ENCODE measurements around the gene OLFML2A.
"Not testable (repeated sequence)": the region's sequence is repeated elsewhere in the genome, so short reads cannot be mapped to it uniquely, and the experiment has no call there.

The OLFML2A gene

GRCh38 chr9:124761196-124761595, 15.7 kb upstream of the OLFML2A start:
- DNase-seq (ENCODE audit: low read depth): no peak

GRCh38 chr9:124761710-124762109, 15.2 kb upstream of the OLFML2A start:
- DNase-seq (ENCODE audit: low read depth): no peak

- no peak for DNase-seq (ENCODE audit: low read depth)
Observed at GRCh38 chr9:124762633-124763032, 14.3 kb upstream of the OLFML2A start.

GRCh38 chr9:124764774-124765438, 12.0 kb upstream of the OLFML2A start:
- no peak for DNase-seq (ENCODE audit: low read depth)

- DNase-seq (ENCODE audit: low read depth): no peak
Observed at GRCh38 chr9:124765439-124765835, 11.5 kb upstream of the OLFML2A start.

- DNase-seq (ENCODE audit: low read depth): no peak
Observed at GRCh38 chr9:124766326-124766725, 10.6 kb upstream of the OLFML2A start.

- no peak for DNase-seq (ENCODE audit: low read depth)
Observed at GRCh38 chr9:124766815-124767554, 9.9 kb upstream of the OLFML2A start.

- DNase-seq (ENCODE audit: low read depth): no peak
Observed at GRCh38 chr9:124767821-124768220, 9.1 kb upstream of the OLFML2A start.

- no peak for DNase-seq (ENCODE audit: low read depth)
Observed at GRCh38 chr9:124768334-124768733, 8.6 kb upstream of the OLFML2A start.

GRCh38 chr9:124768750-124769548, 8.0 kb upstream of the OLFML2A start:
- no peak for DNase-seq (ENCODE audit: low read depth)

- no peak for DNase-seq (ENCODE audit: low read depth)
Observed at GRCh38 chr9:124769549-124770358, 7.2 kb upstream of the OLFML2A start.

GRCh38 chr9:124770359-124771020, 6.4 kb upstream of the OLFML2A start:
- no peak for DNase-seq (ENCODE audit: low read depth)

GRCh38 chr9:124771021-124771866, 5.7 kb upstream of the OLFML2A start, which contains the start of gene NR6A1:
Gene NR6A1 (minus strand): TSS chr9:124771311.
- peak; percentile 93 for DNase-seq (ENCODE audit: low read depth)

GRCh38 chr9:124771867-124772679, 4.9 kb upstream of the OLFML2A start:
- DNase-seq (ENCODE audit: low read depth): peak; percentile 20

- DNase-seq (ENCODE audit: low read depth): not testable (repeated sequence)
Observed at GRCh38 chr9:124772877-124773276, 4.1 kb upstream of the OLFML2A start.

GRCh38 chr9:124773473-124774128, 3.3 kb upstream of the OLFML2A start:
- DNase-seq (ENCODE audit: low read depth): no peak

GRCh38 chr9:124774129-124774978, 2.6 kb upstream of the OLFML2A start:
- DNase-seq (ENCODE audit: low read depth): peak; percentile 78

- no peak for DNase-seq (ENCODE audit: low read depth)
Observed at GRCh38 chr9:124776618-124776953, 347 bp upstream of the OLFML2A start.

Data from activated T-cell treated with anti-CD3 and anti-CD28 coated beads for 1 hour (primary cell).